PC-9 (cell line): ENCODE measurements around the gene HELT. TPM values are rescaled to one million over a fixed set of nuclear protein-coding genes. Genes with fewer than 3 reads are reported as not detected.
"Not testable (repeated sequence)": the region's sequence is repeated elsewhere in the genome, so short reads cannot be mapped to it uniquely, and the experiment has no call there.

Source experiments
- BruUV-seq: library from RNA; stranded (reverse); fragments of 400-500 nt; replicated peaks from 2 replicates; lab custom pipeline; 2021; lab: Mats Ljungman, UMichigan
- CTCF ChIA-PET: fragments of 300-600 bp; sonication (Branson Sonifier 250); formaldehyde crosslinking; loops from one replicate; lab custom pipeline; 2022; ENCODE audit warnings: antibody characterized with exemption; lab: Charles Lee
- POLR2A ChIA-PET: fragments of 300-600 bp; sonication (Branson Sonifier 250); formaldehyde crosslinking; loops from one replicate; lab custom pipeline; 2022; ENCODE audit warnings: antibody characterized with exemption; ENCODE audit not compliant: unreplicated experiment; lab: Charles Lee
- DNase-seq, 2 experiments: peaks; one replicate each; pipeline versions ENCODE4 v3.0.0 to v3.0.0-alpha.2; 2015 to 2022; ENCODE audit warnings: mixed read lengths in 1 of 2
- H2AFZ ChIP-seq: fragments of 200-600 bp; sonication (generic); 2 replicates; pipeline ENCODE4 v1.8.1; 2017; ENCODE audit warnings: antibody characterized with exemption
- H3F3A ChIP-seq: fragments of 200-600 bp; sonication (generic); 2 replicates; pipeline ENCODE4 v1.8.1; 2017; ENCODE audit warnings: antibody characterized with exemption, mild to moderate bottlenecking, low read depth; ENCODE audit not compliant: insufficient read depth
- H3K27ac ChIP-seq: fragments of 200-600 bp; sonication (generic); 2 replicates; pipeline ENCODE4 v1.6.1; 2016; ENCODE audit warnings: mixed run types
- H3K27me3 ChIP-seq: fragments of 200-600 bp; sonication (generic); 2 replicates; pipeline ENCODE4 v1.6.1; 2016; ENCODE audit warnings: low read depth, mixed run types; ENCODE audit not compliant: insufficient read depth
- H3K36me3 ChIP-seq: fragments of 200-600 bp; sonication (generic); 2 replicates; pipeline ENCODE4 v1.6.1; 2016; ENCODE audit warnings: low read depth, mixed run types
- H3K4me1 ChIP-seq: fragments of 200-600 bp; sonication (generic); replicated peaks from 2 replicates; pipeline ENCODE4 v1.6.1; 2016; ENCODE audit warnings: mixed run types; ENCODE audit not compliant: insufficient read depth
- H3K4me2 ChIP-seq: fragments of 200-600 bp; sonication (generic); 2 replicates; pipeline ENCODE4 v1.6.1; 2017; ENCODE audit warnings: mixed run types
- H3K4me3 ChIP-seq: fragments of 200-600 bp; sonication (generic); 2 replicates; pipeline ENCODE4 v1.6.1; 2016; ENCODE audit warnings: mixed run types
- H3K79me2 ChIP-seq: fragments of 200-600 bp; sonication (generic); 2 replicates; pipeline ENCODE4 v1.6.1; 2017; ENCODE audit warnings: low read depth, mixed run types
- H3K9me2 ChIP-seq: fragments of 200-600 bp; sonication (generic); 2 replicates; pipeline ENCODE4 v1.8.1; 2017; ENCODE audit warnings: mild to moderate bottlenecking; ENCODE audit not compliant: insufficient read depth
- H3K9me3 ChIP-seq: fragments of 200-600 bp; sonication (generic); 2 replicates; pipeline ENCODE4 v1.8.1; 2016; ENCODE audit warnings: low read depth; ENCODE audit not compliant: insufficient read depth
- H4K20me1 ChIP-seq: fragments of 200-600 bp; sonication (generic); 2 replicates; pipeline ENCODE4 v1.8.1; 2017; ENCODE audit not compliant: insufficient read depth
- CTCF ChIP-seq: fragments of 200-600 bp; sonication (generic); conservative IDR thresholded peaks from 2 replicates; pipeline ENCODE4 v1.6.1; 2017; ENCODE audit warnings: mixed run types, antibody characterized with exemption, mild to moderate bottlenecking, moderate library complexity
- EZH2 ChIP-seq: fragments of 200-600 bp; sonication (generic); IDR thresholded peaks from 2 replicates; pipeline ENCODE4 v1.8.0; 2017; ENCODE audit warnings: antibody characterized with exemption, low read depth
- intact Hi-C: fragments of 100-400 bp; cut with micrococcal nuclease; formaldehyde crosslinking; loops from one replicate; pipeline ENCODE4 v1.10.0; 2022; ENCODE audit not compliant: unreplicated experiment
- total RNA-seq: library from RNA; stranded (reverse); gene quantifications from 2 replicates; pipeline ENCODE4 v1.2.3, GENCODE V29; 2021

The HELT gene
- total RNA-seq, 1 experiment from 2014 or later: not detected

- Histone ChIP-seq H3K36me3 (no peaks in the 10 kb centered on the region), H2AFZ (no peak overlapping the region), H3K4me3 (no peak overlapping the region), H4K20me1 (no peaks in the 10 kb centered on the region), H3K79me2 (no peaks in the 10 kb centered on the region), H3K4me1 (no peaks in the 10 kb centered on the region), H3K27me3 (no peaks in the 10 kb centered on the region), H3K27ac (no peak overlapping the region), H3F3A (no peaks in the 10 kb centered on the region), H3K4me2 (no peak overlapping the region), H3K9me2 (no peaks in the 10 kb centered on the region), H3K9me3 (no peaks in the 10 kb centered on the region)
- BruUV-seq: no TSS peak
- intact Hi-C loops: loop anchor here (10.0 kb wide), 1 partner anchor 163 kb away; the partner anchor contains the start of gene ACSL1
- DNase-seq: no peak
- TF ChIP-seq CTCF (no peak), EZH2 (no peak)
- CTCF ChIA-PET: interaction anchor here (0.7 kb wide), 1 partner anchor 24 kb away, joined by 3 read pairs; no protein-coding TSS in a partner anchor
- POLR2A ChIA-PET: no interaction called here
These were observed 30.7 kb upstream of the HELT start for GRCh38 chr4:184987493-184988031.

- Histone ChIP-seq H3F3A (no peaks in the 10 kb centered on the region), H4K20me1 (no peaks in the 10 kb centered on the region), H2AFZ (no peak overlapping the region), H3K79me2 (no peaks in the 10 kb centered on the region), H3K4me2 (no peak overlapping the region), H3K27ac (no peak overlapping the region), H3K9me2 (no peaks in the 10 kb centered on the region), H3K27me3 (no peaks in the 10 kb centered on the region), H3K4me3 (no peak overlapping the region), H3K9me3 (no peaks in the 10 kb centered on the region), H3K36me3 (no peaks in the 10 kb centered on the region), H3K4me1 (no peaks in the 10 kb centered on the region)
- TF ChIP-seq CTCF: no peak
- no peak for TF ChIP-seq EZH2
- no peak for DNase-seq
- intact Hi-C loops: loop anchor here (10.0 kb wide), 1 partner anchor 164 kb away; the partner anchor contains the start of gene ACSL1
- BruUV-seq: no TSS peak
- CTCF ChIA-PET: interaction anchor here (0.6 kb wide), 1 partner anchor 51 kb away, joined by 5 read pairs; no protein-coding TSS in a partner anchor
- POLR2A ChIA-PET: no interaction called here
These were observed 29.7 kb upstream of the HELT start for GRCh38 chr4:184988611-184989010.

- intact Hi-C loops: loop anchor here (10.0 kb wide), 1 partner anchor 164 kb away; the partner anchor contains the start of gene ACSL1
- H3K79me2 ChIP-seq, BruUV-seq, H3K4me2 ChIP-seq, POLR2A ChIA-PET, H3K36me3 ChIP-seq, H3K27ac ChIP-seq, H3K27me3 ChIP-seq, H4K20me1 ChIP-seq, H3K9me2 ChIP-seq, H3F3A ChIP-seq, H2AFZ ChIP-seq, H3K4me1 ChIP-seq, H3K4me3 ChIP-seq, H3K9me3 ChIP-seq, DNase-seq: not testable (repeated sequence)
- CTCF ChIA-PET: interaction anchor here (0.6 kb wide), 1 partner anchor 50 kb away, joined by 5 read pairs; no protein-coding TSS in a partner anchor
These were observed 29.0 kb upstream of the HELT start for GRCh38 chr4:184989283-184989682.

GRCh38 chr4:184990131-184990530, 28.2 kb upstream of the HELT start:
- CTCF ChIA-PET, H3K27ac ChIP-seq, H3K9me3 ChIP-seq, H3K27me3 ChIP-seq, H3K36me3 ChIP-seq, BruUV-seq, POLR2A ChIA-PET, H3K4me2 ChIP-seq, DNase-seq, H3K79me2 ChIP-seq, H2AFZ ChIP-seq, H3K9me2 ChIP-seq, intact Hi-C loops, H3K4me3 ChIP-seq, H3F3A ChIP-seq, H4K20me1 ChIP-seq, H3K4me1 ChIP-seq: not testable (repeated sequence)
